ENCODE data around the gene TMEM163.

DNA sequence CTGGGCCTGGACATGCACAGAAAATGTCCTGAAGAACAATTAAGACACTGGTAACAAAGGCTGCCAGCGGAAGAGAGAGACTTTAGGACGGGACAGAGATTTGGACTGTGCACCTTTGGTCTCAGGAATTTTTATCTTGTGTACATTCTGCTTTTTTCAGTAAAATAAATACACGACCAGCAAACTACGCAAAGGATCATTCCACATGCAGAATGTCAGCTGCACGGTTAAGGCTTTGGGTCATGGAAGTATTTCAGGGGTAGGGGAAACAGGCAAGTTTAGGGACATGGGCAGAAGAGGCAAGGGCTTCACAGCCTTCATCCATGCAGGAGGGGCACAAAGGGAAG is 11.5 kb downstream of the TMEM163 start:
- TF ChIP-seq, protein P1, sequence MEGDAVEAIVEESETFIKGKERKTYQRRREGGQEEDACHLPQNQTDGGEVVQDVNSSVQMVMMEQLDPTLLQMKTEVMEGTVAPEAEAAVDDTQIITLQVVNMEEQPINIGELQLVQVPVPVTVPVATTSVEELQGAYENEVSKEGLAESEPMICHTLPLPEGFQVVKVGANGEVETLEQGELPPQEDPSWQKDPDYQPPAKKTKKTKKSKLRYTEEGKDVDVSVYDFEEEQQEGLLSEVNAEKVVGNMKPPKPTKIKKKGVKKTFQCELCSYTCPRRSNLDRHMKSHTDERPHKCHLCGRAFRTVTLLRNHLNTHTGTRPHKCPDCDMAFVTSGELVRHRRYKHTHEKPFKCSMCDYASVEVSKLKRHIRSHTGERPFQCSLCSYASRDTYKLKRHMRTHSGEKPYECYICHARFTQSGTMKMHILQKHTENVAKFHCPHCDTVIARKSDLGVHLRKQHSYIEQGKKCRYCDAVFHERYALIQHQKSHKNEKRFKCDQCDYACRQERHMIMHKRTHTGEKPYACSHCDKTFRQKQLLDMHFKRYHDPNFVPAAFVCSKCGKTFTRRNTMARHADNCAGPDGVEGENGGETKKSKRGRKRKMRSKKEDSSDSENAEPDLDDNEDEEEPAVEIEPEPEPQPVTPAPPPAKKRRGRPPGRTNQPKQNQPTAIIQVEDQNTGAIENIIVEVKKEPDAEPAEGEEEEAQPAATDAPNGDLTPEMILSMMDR (IDR thresholded peaks at IDR 0.05; ENCODE audit: insufficient read depth, low read depth, low read length): no peak
- TF ChIP-seq EZH2 (IDR thresholded peaks at IDR 0.05; ENCODE audit: insufficient read depth, low read length): no peak

Data from astrocyte (in vitro differentiated cells and primary cell).